AG04449 (cell line): ENCODE measurements around the gene GRK1.

ENCODE experiments used
- CTCF ChIA-PET: fragments of 350-600 bp; formaldehyde crosslinking; extraction: SDS; loops from one replicate; lab custom pipeline; 2021; ENCODE audit warnings: antibody characterized with exemption; lab: Yijun Ruan, JAX
- POLR2A ChIA-PET: fragments of 400-600, 350-600 bp; formaldehyde crosslinking; extraction: SDS; loops from one replicate; lab custom pipeline; 2020; ENCODE audit warnings: antibody characterized with exemption, inconsistent platforms; lab: Yijun Ruan, JAX
- DNase-seq: peaks from one replicate; pipeline ENCODE4 v3.0.0-alpha.2; 2010; ENCODE audit warnings: low read depth, low spot score
- H3K4me3 ChIP-seq: 2 replicates; pipeline ENCODE4 v1.5.1; 2011; ENCODE audit warnings: low read depth, mild to moderate bottlenecking, control low read depth, low read length
- TF ChIP-seq, protein P1 (sequence below): IDR thresholded peaks from one replicate; pipeline ENCODE4 v1.5.1; 2011; ENCODE audit warnings: mild to moderate bottlenecking, moderate library complexity, low read length, control low read depth, inconsistent platforms; ENCODE audit not compliant: insufficient read depth; ENCODE audit errors: missing control alignments

GRK1 gene

DNA sequence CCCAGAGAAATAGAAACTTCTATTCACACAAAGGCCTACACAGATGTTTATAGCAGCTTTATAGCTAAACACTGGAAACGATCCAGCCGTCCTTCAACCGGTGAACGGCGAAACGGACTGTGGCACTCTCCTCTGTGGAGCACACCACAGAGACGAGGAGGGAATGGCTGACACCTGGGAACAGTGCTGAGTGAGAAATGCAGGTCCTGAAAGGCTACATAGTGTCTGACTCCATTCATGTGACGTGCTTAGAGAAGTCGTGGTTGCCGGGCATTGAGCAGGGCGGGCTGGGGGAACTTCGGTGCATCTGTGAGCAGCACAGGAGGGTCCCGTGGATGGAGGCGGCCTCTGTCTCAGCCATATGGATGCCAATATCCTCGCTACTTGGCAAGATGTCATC is 3.1 kb upstream of the GRK1 start:
- H3K4me3 ChIP-seq = no peak overlapping the region
- TF ChIP-seq, protein P1, sequence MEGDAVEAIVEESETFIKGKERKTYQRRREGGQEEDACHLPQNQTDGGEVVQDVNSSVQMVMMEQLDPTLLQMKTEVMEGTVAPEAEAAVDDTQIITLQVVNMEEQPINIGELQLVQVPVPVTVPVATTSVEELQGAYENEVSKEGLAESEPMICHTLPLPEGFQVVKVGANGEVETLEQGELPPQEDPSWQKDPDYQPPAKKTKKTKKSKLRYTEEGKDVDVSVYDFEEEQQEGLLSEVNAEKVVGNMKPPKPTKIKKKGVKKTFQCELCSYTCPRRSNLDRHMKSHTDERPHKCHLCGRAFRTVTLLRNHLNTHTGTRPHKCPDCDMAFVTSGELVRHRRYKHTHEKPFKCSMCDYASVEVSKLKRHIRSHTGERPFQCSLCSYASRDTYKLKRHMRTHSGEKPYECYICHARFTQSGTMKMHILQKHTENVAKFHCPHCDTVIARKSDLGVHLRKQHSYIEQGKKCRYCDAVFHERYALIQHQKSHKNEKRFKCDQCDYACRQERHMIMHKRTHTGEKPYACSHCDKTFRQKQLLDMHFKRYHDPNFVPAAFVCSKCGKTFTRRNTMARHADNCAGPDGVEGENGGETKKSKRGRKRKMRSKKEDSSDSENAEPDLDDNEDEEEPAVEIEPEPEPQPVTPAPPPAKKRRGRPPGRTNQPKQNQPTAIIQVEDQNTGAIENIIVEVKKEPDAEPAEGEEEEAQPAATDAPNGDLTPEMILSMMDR = no peak
- no peak for DNase-seq
- CTCF ChIA-PET = interaction anchor here (0.6 kb wide), 2 partner anchors 14 to 61 kb away, joined by 3 read pairs; no protein-coding TSS in a partner anchor
- POLR2A ChIA-PET = no interaction called here

DNA sequence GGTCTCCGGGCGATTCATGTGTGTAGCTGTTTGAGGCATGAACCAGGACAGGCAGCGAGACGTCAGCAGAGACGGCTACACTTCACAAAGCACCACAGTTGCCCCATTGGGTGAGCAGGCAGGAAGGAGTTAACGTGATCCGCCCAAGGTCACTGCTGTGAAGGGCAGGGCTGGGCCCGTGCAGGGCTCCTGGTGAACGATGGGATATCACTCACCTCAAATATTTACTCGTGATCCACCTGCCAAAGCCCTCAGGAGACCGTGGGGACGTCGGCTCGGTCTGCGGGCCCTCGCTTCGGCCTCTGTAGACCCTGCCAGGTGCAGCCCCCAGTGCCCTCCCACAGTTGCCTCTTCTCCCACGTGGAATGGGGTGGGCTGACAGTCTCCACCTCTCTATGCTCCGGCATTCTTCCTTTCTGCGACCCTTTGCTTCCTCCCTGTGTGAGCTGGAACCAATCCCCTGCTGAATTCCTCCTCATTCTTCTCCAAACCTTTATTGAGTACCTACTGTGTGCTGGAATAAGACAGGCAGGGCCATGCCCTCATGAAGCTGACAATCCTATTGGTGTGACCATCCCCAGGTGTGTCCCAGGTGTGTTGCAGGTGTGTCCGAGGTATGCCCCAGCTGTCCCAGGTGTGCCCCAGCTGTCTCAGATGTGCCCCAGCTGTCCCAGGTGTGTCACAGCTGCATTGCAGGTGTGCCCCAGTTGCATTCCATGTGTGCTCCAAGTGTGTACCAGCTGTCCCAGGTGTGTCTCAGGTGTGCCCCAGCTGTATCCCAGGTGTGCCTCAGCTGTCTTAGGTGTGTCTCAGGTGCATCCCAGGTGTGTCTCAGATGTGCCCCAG is 2.0 kb upstream of the GRK1 start:
- H3K4me3 ChIP-seq = no peak overlapping the region
- TF ChIP-seq, protein P1 = no peak
- no peak for DNase-seq
- ChIA-PET POLR2A (no interaction called here), CTCF (interaction anchor here (0.6 to 2.8 kb wide), 3 partner anchors 14 to 59 kb away, joined by 3 to 16 read pairs (median 3); no protein-coding TSS in a partner anchor)

DNA sequence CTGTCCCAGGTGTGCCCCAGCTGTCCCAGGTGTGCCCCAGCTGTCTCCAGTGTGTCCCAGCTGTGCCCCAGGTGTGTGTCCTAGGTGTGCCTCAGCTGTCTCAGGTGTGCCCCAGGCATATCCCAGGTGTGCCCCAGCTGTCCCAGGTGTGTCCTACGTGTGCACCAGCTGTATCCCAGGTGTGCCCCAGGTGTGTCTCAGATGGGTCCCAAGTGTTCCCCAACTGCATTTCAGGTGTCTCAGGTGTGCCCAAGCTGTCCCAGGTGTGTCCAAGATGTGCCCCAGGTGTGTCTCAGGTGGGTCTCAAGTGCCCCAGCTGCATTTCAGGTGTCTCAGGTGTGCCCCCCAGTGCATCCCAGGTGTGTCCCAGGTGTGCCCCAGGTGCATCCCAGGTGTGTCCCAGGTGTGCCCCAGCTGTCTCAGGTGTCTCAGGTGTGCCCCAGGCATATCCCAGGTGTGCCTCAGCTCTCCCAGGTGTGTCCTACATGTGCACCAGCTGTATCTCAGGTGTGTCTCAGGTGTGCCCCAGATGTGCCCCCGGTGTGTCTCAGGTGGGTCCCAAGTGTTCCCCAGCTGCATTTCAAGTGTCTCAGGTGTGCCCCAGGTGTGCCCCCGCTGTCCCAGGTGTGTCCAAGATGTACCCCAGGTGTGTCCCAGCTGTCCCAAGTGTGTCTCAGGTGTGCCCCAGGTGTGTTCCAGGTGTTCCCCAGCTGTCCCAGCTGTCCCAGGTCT is 1.3 kb upstream of the GRK1 start:
- CTCF ChIA-PET = interaction anchor here (1.0 to 2.8 kb wide), 2 partner anchors 14 to 58 kb away, joined by 3 to 16 read pairs; no protein-coding TSS in a partner anchor

DNA sequence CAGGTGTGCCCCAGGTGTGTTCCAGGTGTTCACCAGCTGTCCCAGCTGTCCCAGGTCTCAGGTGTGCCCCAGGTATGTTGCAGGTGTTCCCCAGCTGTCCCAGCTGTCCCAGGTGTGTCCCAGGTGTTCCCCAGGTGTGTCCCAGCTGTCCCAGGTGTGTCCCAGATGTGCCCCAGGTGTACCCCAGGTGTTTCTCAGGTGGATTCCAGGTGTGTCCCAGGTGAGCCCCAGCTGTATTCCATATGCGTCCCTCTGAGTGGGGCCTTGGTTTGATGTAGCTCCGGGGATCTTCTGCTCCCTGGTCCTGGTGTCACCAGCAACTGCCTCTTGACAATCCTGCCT is 719 bp upstream of the GRK1 start:
- H3K4me3 ChIP-seq = no peak overlapping the region
- ChIA-PET POLR2A (no interaction called here), CTCF (interaction anchor here (2.8 kb wide), 1 partner anchor 58 kb away, joined by 16 read pairs; no protein-coding TSS in a partner anchor)
- TF ChIP-seq, protein P1 = no peak
- no peak for DNase-seq

More for the DNA sequence above, 1.3 kb upstream of the GRK1 start:
- POLR2A ChIA-PET = no interaction called here
- DNase-seq = no peak
- TF ChIP-seq, protein P1 = no peak
- H3K4me3 ChIP-seq = no peak overlapping the region

DNA sequence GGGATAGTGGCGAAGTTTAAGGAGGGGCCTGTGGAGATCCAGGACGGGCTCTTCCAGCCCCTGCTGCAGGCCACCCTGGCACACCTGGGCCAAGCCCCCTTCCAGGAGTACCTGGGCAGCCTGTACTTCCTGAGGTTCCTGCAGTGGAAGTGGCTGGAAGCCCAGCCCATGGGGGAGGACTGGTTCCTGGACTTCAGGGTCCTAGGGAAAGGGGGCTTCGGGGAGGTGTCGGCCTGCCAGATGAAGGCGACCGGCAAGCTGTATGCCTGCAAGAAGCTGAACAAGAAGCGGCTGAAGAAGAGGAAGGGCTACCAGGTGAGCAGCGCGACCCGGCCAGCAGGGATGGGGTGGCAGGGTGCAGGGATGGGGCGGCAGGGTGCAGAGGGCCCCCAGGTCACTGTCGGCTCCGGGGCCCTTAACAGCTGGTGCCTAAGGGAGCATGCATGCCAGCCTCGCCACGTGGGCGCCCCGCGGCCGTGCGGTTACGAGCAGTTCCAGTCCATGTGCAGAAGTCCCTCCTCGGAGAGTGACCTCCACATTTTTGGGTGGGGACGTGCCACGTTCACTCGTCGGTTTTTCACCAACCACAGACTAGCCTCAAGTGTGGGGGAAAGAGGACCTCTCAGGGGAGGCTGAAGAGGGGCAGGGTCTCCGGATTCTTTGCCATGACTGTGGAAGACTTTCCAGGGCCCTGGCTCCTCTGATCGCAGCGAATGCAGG is 912 bp downstream of the GRK1 start:
- TF ChIP-seq, protein P1 = no peak
- DNase-seq = no peak
- POLR2A ChIA-PET = no interaction called here
- CTCF ChIA-PET = interaction anchor here (2.8 kb wide), 1 partner anchor 56 kb away, joined by 16 read pairs; no protein-coding TSS in a partner anchor
- H3K4me3 ChIP-seq = no peak overlapping the region

DNA sequence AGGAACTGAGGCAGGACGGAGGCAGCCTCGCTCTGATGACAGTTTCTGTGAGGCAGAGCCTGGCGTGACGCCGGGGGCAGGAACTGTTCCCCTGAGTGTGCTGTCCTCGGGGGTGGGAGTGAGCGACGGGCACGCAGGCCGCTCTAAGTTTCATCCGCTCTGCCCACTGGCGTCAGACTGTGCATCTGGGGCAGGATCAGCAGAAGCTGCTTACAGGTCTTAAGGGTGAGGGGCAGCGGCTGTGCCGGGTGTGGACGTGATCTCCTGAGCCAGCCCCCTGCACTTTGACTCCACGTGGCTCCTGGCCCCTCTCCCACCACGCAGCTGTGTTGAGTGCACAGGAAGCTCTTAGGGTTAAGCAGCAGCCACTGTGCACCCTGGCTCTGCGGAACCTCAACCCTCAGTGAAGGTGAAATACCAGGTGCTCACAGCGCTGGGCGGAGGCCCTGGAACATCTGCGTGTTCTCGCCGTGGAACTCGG is 1.5 kb downstream of the GRK1 start:
- CTCF ChIA-PET = no interaction called here
- H3K4me3 ChIP-seq = no peak overlapping the region
- DNase-seq = no peak
- TF ChIP-seq, protein P1 = no peak
- POLR2A ChIA-PET = no interaction called here
